ENCODE data around the gene DUOXA2.

GRCh38 chr15:45156744-45157455, 42.8 kb downstream of the DUOXA2 start:
- TF ChIP-seq CTCF (conservative IDR thresholded peaks at IDR 0.05; ENCODE audit: low read depth in 2 of 2), result no peak
- no peak for TF ChIP-seq EZH2phosphoT487 (IDR thresholded peaks at IDR 0.05; ENCODE audit: unreplicated experiment)
- TF ChIP-seq EZH2 (IDR thresholded peaks at IDR 0.05; ENCODE audit: low read depth, unreplicated experiment), result no peak
- no peak for TF ChIP-seq POLR2AphosphoS5 (IDR thresholded peaks at IDR 0.05; ENCODE audit: low read depth)
